GM21423 (cell line): Measurements from ENCODE around the gene SPACA5.
A peak's percentile ranks its signal among the peaks of the same experiment; 100 is the strongest.
"Not testable (repeated sequence)": the region's sequence is repeated elsewhere in the genome, so short reads cannot be mapped to it uniquely, and the experiment has no call there.

ENCODE experiments used
- ATAC-seq: cut with Tn5 transposase; IDR thresholded peaks from one replicate; pipeline ENCODE4 v1.9.1; 2021; ENCODE audit warnings: mild to moderate bottlenecking, moderate library complexity; ENCODE audit not compliant: unreplicated experiment

SPACA5 gene

DNA sequence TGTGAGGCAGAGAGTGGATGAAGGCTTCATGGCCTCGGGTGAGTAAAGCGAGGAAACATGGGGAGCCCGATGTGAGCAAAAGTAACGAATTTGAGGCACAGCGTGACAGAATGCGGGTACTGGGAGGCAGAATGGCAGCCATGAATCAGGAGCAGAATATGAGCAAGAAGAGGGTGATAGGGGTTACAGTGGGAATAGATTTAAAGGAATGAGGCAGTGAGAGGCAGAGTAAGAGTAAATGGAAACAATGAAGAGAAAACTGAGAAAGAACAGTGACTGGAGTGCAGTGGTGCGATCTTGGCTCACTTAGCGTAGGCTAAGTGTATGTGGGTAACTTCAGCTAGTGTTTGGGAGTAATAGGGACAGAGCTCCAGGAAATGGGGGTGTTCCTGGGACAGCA is at the start of gene SPACA5:
Gene SPACA5, plus strand, starts transcription at position 301 of the 400 bp plus-strand sequence. CDS start 815 bp downstream, outside the sequence.
- ATAC-seq, result not testable (repeated sequence)

DNA sequence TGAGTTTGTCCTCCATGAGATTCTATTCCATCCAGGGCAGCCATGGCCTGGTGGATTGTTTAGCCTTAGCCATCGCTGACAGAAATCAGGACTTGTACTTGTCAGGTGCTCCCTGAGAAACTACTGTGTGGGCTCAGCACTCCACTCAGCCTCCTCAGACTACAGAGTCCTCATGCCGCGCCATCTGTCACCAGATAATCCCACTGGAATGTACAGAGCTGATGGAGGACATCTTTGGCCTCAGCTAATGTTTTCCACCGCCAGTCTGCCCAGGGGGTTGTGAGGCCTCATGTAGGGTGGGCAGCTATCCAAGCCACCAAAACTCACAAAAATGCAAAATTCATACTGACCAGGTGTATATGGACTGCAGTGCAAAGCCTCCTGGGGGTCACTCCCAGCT is 48.6 kb upstream of the SPACA5 start:
- not testable (repeated sequence) for ATAC-seq

DNA sequence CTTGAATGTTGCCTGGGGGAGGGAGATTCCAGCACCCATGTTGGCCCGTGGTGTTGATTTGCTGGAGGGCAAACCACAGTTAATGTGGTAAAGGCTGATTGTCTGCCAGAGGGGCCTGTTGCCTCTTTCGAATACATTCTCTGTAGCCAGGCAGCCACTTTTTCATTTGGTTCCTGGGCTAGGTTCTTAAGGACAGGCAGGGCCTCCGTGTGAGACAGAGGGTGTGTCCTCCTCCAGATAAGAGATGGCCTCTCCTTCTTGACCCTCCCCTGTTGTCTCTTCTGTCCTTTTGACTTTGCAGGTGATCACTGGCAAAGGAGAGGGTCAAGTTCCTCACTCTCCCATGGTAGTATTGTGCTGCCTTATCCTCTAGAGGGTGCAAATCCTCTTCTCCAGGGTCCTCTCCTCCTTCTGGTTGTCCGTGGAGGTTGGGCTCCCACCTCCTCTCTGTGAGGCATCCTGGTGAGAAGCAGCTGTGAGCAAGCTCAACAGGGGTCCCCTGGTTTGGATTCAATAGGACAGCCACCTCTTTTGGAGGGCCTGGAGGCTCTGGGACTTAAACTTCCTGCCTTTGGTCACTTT is 47.9 kb upstream of the SPACA5 start:
- no peak for ATAC-seq

DNA sequence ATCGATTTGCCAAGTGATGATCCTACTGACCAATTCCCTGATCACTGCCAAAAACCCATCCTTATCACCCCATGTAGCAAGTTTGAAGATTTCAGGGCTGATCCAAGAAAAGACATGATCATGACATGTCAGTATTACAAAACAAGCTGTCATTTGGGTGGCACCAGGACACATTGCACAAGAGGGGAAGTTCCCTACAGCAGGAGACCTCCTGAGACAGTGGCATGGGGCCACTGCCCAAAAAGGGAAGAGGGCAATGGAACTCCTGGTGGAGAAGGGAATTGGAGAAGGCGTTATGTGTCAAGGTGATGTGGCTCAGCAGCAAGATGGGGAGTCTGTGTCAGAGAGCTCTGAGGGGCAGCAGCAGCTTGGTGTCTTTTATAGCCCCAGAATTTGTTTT is 46.4 kb upstream of the SPACA5 start:
- ATAC-seq, result no peak

DNA sequence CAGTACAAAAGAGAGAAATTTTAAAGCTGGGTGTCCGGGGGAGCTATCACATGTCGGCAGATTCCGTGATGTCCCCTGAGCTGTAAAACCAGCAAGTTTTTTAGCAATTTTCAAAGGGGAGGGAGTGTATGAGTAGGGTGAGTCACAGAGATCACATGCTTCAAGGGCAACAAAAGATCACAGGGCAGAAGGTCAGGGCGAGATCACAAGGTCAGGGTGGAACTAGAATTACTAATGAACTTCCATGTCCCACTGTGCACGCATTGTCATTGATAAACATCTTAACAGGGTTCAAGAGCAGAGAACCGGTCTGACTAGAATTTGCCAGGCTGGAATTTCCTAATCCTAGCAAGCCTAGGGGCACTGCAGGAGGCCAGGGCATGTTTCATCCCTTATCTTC is 45.0 kb upstream of the SPACA5 start:
- not testable (repeated sequence) for ATAC-seq

DNA sequence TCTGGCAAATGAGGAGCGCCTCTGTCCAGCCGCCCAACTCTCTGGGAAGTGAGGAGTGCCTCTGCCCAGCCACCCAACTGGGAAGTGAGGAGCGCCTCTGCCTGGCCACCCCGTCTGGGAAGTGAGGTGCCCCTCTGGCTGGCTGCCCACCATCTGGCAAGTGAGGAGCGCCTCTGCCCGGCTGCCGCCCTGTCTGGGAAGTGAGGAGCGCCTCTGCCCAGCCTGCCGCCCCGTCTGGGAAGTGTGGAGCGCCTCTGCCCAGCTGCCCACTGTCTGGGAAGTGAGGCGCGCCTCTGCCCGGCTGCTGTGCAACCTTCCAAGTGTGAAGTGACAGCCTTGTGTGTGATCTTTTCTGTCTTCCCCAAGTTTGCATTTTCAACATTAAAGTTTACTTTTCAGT is 41.3 kb upstream of the SPACA5 start:
- not testable (repeated sequence) for ATAC-seq

DNA sequence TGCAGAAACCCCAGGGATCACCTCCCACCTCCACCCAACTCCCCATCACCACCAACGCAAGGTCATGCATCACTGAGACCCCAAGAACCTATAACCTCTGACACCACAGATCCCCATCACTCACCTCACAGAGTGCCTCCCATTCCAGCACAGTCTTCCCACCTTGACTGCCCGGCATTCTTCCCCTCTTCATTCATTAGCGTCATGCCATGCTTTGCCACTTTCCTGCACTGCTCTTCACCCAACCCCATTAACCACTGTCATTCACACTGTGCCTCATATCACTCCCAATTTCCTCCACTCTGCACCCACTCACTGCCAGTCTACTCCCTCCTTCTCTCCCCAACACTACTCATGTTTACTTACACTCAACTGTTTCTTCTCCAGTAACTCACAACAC is 33.6 kb upstream of the SPACA5 start:
- no peak for ATAC-seq

DNA sequence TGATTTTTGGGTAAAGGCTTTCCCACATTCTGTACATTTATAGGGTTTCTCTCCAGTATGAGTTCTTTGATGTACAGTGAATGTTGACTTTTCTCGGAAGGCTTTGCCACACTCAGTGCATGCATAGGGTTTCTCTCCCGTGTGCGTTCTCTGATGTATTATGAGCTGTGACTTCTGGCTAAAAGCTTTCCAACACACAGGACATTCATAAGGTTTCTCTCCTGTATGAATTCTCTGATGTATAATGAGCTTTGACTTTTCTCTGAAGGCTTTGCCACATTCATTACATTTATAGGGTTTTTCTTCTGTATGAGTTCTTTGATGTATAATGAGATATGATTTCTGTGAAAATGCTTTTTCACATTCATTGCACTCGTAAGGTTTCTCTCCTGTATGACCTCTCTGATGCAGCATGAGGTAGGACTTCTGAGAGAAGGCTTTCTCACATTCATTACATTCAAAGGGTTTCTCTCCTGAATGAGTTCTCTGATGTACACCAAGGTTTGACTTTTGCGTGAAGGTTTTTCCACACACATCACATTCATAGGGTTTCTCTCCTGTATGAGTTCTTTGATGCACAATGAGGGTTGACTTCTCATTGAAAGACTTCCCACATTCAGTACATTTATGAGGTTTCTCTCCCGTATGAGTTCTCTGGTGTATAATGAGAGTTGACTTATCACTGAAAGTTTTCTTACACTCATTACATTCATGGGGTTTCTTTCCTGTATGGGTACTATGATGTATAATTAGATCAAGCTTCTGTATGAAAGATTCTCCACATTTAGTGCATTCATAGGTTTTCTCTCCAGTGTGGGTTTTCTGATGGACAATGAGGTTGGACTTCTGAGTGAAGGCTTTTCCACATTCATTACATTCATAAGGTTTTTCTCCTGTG is 30.3 kb upstream of the SPACA5 start:
- no peak for ATAC-seq

DNA sequence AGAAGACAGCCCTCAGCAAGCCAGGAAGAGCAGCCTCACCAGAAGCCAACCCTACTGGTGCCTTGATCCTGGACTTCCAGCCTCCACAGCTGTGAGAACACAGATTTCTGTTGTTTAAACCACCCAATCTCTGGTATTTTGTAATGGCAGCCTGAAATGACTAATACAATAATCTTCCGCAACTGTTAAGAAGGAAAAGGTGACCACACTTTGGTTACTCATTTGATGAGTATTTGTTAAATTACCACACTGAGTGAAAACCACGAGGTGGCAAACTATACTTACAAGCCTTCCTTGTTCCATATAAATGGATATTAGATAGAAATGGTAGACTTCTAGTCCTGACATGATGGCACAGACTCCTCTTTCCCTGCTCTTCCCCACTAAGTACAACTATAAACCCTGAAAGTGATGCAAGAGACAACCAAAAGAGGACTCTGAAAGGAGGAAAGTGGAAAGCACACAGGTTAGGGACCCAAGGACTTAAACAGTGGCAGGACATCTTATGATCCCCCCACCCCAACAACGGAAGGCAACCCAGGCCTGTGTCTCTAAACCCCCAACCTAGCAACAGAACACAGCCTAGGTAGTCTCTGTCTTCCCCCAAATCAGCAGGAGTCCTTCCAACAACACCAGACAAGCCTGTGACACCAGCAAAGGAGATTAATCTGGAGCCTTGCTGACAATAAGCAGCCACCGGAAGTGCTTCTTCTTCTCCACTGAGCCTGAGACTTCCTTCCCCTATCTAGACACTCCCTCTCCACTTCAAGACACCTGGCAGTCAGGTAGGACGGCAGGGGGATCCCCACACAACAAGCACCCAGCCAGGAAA is 15.3 kb upstream of the SPACA5 start:
- ATAC-seq, result no peak

DNA sequence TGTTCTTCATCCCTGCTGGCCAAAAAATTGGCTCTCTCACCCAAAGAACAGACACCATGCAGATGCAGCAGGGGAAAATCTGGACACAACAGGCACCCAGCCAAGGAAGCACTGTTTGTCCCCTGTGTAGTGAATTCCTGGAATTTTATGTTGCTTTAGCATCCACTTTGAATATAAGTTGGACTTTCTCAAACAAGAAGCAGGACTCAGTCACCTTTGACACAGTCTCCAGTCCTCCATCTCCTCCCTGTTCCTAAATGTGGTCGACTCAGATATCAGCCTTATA is 14.8 kb upstream of the SPACA5 start:
- ATAC-seq, result no peak

DNA sequence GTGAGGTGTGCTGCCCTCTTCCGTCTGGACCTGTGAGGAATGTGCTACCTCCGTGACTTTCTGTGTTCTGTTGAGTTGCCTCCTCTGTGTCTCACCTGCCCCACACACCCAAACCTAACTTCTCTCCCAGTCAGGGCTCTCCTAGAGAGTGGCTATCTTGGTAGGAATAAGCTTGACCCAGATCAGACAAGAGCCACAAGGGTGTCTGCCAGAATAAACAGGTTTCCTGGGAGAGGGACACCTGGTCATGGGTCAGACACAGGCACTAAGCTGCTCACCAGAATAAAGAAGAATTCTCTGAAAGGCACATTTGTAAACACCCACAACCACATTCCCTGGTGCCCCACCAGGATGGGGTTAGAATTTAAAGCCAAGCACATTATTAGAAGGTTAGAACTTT is 14.1 kb upstream of the SPACA5 start:
- no peak for ATAC-seq

DNA sequence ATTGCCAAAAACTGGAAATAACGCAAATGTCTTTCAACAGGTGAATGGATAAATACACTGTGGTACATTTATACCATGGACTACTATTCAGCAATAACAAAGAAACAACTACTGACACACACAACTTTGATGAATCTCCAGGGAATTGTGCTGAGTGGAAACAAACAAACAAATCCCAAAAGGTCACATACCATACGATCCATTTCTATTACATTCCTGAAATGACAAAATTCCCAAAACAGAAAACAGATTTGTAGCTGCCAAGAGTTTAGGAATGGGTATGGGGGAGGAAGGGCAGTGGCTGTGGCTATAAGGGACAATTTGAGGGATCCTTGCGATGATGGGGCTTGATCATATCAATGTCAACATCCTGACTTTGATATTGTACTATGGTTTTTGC is 5.5 kb upstream of the SPACA5 start:
- no peak for ATAC-seq

DNA sequence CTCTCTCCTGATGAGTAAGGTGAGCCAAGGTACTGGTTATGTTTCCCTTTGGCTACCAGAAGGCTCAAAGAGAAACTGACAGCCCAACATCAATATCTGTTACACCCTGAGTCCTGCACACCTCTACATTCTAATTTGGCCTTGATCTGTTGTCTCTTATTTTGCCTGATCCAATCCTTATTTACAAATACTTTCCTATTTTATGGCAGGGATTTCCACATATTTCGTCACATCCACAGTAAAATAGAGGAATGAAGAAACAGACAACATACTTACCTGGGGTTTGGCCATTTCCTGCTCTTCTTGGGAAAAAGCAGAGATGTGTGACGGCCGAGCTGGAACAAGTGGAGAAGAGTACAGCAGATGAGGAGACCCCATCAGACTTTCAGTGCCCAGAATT is 4.5 kb upstream of the SPACA5 start:
- no peak for ATAC-seq

DNA sequence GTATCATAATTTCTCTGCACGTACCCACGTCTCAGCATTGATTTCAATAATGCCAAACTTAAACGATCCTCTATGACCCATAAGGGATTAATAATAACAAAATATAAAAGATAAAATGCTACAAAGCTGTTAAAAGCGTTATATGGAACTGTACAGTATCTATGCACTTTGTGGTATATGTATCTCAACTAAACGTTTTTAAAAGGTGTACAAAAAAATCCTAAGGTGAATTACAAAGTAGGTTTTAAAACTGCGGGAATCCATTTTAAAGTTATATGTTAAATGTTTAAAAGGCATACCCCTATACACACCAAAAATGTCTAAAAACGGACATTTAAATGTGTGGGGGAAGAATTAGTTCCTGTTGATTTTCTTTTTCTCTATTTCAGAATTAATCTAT is 3.9 kb upstream of the SPACA5 start:
- ATAC-seq, result no peak

DNA sequence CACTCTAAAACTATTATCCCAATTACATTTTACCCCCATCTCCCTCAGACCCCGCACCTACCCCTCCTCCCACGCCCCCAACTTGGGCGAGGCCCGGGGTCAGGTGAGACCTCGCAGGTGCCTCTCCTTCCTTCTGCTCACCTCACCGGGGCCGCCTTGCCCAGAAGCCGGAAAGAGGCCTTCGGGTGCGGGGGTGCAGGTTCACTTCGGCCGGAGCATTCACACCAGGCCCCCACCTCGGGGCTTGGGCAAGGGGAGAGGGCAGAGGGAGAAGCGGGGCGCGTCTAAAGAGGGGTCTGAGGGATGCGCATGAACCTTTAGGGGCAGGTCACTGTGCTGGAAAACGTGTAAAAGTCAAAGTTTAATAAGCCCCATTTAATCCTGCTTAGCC is 3.4 kb upstream of the SPACA5 start:
- peak; percentile 27 for ATAC-seq

DNA sequence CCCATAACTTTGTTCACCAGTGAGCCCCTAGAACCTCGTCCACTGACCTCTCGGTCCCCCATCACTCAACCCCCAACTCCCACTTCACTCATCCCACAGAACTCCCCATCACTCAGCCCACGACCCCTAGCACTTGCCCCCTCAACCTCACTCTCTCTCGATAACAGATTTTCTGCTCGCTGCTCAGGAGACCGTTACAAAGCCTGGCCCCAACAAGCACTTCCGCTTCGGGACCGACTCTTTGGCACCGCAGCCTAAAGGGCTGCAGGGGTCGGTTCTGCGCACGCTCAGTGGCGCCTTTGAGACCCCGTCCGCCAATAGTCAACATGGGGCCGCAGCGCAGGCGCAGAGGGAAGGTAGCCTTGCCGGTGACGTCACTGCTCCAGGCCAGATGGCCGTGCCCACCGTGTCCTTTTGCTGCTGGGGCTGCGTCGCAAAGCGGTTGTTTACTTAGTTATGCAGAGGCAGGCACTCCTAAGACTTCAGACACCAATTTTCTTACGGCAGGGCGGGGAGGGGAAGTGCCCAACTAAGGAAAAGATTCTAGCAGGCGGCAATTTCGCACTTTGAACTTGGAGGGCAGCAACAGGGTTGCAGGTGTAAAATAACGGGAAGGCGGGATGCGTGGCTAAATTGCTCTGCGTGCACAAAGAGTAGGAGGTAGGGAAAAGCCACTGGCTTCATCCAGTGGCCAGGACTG is 2.9 kb upstream of the SPACA5 start, which contains the start of gene ZNF182:
Gene ZNF182, minus strand, starts transcription at position 232 of the 700 bp plus-strand sequence. CDS start 1,380 bp downstream, outside the sequence.
- peak; percentile 87 for ATAC-seq

DNA sequence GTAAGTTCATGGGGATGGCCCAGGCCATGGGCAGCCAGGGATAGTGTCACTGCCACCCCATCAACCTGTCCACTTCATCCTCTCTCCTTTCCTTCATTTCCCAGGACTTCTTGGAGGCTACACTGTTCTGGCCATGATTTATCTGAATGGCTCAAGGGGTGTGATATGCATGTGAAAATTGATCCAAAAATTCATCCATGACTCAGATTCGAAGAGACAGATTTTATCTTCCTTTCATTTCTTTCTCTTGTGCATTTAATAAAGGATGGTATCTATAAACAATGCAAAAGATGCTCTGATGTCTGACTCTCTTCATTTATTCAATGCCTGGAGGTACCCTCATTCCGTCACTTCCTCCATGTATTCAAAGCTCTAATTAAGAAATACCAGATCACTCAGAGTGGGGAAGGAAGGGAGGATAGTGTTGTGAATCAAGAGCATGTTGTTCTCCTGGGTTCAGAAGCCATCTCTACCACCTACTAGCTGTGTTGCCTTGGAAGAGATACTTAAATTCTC is 2.7 kb downstream of the SPACA5 start:
- not testable (repeated sequence) for ATAC-seq

DNA sequence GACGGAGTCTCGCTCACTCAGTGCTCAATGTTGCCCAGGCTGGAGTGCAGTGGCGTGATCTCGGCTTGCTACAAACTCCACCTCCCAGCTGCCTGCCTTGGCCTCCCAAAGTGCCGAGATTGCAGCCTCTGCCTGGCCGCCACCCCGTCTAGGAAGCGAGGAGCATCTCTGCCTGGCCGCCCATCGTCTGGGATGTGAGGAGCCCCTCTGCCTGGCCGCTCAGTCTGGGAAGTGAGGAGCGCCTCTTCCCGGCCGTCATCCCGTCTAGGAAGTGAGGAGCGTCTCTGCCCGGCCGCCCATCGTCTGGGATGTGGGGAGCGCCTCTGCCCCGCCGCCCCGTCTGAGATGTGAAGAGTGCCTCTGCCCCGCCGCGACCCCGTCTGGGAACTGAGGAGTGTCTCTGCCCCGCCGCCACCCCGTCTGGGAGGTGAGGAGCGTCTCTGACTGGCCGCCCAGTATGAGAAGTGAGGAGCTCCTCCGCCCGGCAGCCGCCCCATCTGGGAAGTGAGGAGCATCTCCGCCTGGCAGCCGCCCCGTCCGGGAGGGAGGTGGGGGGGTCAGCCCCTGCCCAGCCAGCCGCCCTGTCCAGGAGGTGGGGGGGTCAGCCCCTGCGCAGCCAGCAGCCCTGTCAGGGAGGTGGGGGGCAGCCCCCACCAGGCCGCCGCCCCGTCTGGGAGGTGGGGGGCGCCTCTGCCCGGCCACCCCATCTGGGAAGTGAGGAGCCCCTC is 10.0 kb downstream of the SPACA5 start:
- ATAC-seq, result not testable (repeated sequence)

DNA sequence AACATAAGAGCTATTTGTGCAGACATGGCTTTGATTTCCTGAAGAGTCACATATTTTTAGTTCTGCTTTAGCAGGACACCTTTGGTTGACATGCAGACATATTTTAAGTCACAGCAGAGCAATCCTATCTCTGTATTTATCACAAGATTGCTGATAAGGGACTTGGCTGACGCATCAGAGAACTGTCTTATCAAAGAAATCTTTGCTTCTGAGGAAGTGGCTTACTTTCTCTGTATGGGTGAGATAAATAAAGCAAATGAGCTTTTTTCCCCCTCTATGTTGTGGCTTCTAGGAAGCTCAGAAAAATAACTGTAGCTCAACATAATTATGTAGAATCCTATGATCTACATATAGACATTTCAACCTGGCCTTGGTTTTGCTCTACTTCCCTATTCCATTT is 13.1 kb downstream of the SPACA5 start:
- not testable (repeated sequence) for ATAC-seq

DNA sequence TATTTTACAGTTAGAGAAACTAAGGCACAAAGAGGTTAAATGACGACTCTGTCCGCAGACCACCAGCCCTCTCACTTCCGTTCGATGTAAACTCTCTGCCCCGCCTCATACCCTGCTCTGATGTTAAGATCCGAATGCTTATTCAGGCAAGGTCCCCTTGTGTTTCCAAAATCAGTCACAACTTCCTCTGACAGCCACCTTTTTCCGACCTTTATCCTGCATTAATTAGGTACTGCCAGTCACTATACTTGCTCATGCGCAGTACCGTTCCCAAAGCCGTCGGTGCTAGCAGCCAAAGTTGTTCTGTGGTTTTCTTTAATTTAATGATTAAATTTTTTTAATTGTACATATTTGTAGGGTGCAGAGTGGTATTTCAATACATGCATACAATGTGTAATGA is 13.7 kb downstream of the SPACA5 start:
- not testable (repeated sequence) for ATAC-seq
